Left kidney (tissue), 8 donors: ENCODE results near the gene CD177. TPM values are rescaled to one million over a fixed set of nuclear protein-coding genes. Genes with fewer than 3 reads are reported as not detected.
"Not testable (repeated sequence)": the region's sequence is repeated elsewhere in the genome, so short reads cannot be mapped to it uniquely, and the experiment has no call there.

Experiments used
- DNase-seq: peaks from one replicate; pipeline ENCODE4 v3.0.0-alpha.2; 2013
- long read RNA-seq, 8 donors: transcript quantifications; one replicate each; lab custom pipeline, GENCODE V29; 2026
- polyA plus RNA-seq: library from polyadenylated mRNA; unstranded; fragments of 120-200 nt; gene quantifications from one replicate; pipeline ENCODE4 v1.2.1, GENCODE V29; 2013; ENCODE audit not compliant: insufficient read length

The CD177 gene
- 0.20 TPM for polyA plus RNA-seq
- long read RNA-seq, donor 1 = 0 reads
- long read RNA-seq, donor 2 = 0 reads
- long read RNA-seq, donor 3 = 0 reads
- long read RNA-seq, donor 4 = 0 reads
- long read RNA-seq, donor 5 = 0 reads
- long read RNA-seq, donor 6 = 0 reads
- long read RNA-seq, donor 7 = 0 reads
- long read RNA-seq, donor 8 = 0 reads

DNA sequence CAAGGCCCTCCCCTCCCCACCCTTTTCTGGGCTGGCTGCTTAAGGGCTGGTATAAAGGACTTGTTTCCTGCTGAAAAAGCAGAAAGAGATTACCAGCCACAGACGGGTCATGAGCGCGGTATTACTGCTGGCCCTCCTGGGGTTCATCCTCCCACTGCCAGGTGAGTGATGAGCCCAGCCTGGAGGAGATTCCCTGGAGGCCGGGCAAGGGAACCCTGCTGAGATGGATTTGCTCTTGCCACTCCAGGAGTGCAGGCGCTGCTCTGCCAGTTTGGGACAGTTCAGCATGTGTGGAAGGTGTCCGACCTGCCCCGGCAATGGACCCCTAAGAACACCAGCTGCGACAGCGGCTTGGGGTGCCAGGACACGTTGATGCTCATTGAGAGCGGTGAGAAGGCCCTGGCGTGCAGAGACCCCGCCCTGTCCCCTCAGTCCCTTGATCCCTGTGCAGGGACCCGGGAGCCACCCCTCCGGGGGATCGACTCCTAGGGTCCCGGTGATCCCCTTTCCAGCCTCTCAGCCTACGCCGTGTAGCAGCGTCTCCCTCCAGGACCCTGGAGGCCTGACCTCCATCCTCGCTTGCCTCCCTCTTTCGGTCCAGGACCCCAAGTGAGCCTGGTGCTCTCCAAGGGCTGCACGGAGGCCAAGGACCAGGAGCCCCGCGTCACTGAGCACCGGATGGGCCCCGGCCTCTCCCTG is at the start of gene CD177:
Gene CD177, plus strand, starts transcription at position 81 of the 699 bp plus-strand sequence. Its CDS starts 29 bp downstream, at position 110.
- no peak for DNase-seq

DNA sequence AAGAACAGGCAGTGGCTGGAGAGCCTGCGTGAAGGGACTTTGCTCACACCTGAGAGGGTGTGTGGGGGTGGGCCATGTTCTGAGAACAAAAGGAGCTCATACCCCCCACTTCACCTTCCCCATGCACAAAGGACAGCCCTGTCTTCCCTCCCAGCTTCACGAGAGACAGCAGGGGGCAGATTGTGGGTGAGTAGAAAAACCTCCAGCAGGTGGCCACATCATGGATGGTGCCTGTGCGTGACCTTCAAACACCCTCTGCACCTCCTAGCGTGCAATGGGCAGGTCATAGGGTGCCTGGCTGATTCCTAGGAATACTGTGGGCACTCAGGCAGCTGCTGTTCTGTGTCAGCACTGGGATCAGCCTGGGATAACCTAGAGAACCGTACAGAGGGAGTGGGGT is 47.8 kb upstream of the CD177 start:
- no peak for DNase-seq

GRCh38 chr19:43306097-43306496 is 47.4 kb upstream of the CD177 start:
- no peak for DNase-seq

- no peak for DNase-seq
Measured at GRCh38 chr19:43308244-43308815, 45.2 kb upstream of the CD177 start.

GRCh38 chr19:43309466-43309865 is 44.0 kb upstream of the CD177 start:
- no peak for DNase-seq

GRCh38 chr19:43310221-43310620 is 43.3 kb upstream of the CD177 start:
- DNase-seq = no peak

DNA sequence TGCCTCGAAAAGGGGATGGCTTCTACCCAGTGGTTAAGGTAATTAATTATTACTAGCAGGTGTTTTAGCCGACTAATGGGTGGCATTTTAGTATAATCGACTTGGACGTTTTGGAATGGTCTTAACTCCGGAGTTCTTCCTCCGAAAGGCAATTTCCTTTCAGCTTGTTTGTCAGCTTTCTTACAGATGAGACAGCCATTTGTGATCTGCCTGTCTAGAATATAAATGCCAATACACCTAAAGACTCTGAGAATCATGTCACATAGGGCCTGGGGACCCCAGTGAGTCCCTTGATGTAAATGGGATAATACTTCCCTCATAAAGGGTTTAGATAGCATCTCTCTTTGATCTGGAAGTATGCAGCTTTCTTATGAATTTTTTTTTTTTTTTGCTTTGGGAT is 42.2 kb upstream of the CD177 start:
- DNase-seq = no peak

GRCh38 chr19:43311706-43312105 is 41.8 kb upstream of the CD177 start:
- DNase-seq = no peak

DNA sequence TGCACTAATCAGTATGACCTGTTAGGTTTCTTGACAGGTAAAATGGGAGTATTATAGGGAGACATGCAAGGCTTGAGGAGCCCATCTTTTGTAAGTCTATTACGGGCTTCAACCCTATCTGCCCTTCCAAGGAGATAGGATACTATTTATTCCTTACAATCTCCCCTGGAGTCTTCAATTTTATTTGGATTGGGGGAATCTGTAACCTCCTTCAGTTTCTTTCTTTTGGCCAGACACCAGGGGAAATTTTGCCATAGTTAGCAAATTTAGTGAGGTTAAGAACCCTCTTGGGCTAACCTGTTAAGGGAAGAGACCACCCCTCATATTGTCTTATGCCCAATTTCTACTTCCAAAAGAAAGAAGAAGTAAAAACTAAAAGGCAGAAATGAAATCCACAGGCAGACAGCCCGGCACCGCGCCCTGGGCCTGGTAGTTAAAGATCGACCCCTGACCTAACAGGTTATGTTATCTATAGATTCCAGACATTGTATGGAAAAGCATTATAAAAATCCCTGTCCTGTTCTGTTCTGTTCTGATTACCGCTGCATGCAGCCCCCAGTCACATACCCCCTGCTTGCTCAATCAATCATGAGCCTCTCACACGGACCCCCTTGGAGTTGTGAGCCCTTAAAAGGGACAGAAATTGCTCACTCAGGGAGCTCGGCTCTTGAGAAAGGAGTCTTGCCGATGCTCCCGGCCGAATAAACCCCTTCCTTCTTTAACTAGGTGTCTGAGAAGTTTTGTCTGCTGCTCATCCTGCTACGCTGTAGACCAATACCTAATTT is 39.6 kb upstream of the CD177 start:
- no peak for DNase-seq

- DNase-seq = no peak
Measured at GRCh38 chr19:43315851-43316250, 37.6 kb upstream of the CD177 start.

DNA sequence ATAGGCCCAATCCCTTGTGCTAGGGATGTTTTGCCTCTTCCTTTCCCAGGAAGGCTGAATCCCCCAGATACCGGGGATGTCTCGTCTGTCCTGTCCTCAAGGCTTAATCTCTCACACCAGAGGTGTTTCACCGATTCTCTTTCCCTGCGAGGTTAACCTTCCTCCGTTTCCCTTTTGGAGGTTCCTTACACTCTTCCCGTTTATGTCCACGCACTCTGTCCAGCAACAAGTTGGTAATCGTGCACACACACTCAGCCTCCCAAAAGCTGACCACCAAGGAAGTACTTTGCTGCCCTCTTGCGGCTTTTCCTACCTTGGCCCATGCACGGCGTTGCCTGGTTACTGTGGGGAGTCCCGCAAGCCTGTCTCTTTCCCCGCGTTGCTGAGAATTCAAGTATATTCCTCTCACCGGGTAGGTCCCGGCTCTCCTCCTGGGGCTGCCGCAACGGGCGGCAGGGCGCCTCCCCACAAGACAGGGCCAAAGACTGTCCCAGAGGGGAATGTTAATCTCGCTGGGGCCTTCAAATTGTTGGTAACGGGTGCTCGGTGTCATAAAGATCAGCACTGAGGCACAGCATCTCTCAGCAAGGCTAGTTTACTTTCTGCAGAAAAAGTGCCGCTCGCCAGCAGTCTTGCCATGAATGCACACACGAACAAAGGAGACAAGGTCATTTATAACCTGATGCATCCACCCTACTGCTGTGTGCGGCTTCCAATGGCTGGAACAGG is 36.7 kb upstream of the CD177 start:
- DNase-seq = peak; percentile 8

GRCh38 chr19:43318203-43318602 is 35.3 kb upstream of the CD177 start:
- no peak for DNase-seq

GRCh38 chr19:43318796-43319314 is 34.6 kb upstream of the CD177 start:
- DNase-seq = no peak

DNA sequence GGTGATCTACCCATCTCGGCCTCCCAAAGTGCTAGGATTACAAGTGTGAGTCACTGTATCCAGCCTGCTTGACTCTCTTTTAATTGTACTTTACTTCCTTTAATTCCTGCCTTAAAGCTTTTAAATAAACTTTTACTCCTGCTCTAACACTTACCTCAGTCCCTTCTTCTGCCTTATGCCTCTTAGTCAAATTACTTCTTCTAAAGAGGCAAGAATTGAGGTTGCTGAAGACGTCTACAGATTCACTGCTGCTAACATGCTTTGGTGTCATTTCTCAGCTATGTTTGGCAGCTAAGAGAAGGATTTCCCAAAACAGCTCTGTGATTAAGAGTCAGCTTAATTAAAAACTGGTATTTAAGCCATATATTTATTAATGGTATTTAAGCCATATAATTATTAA is 32.9 kb upstream of the CD177 start:
- no peak for DNase-seq

GRCh38 chr19:43326761-43327160 is 26.7 kb upstream of the CD177 start:
- not testable (repeated sequence) for DNase-seq

GRCh38 chr19:43328561-43328960 is 24.9 kb upstream of the CD177 start:
- not testable (repeated sequence) for DNase-seq

GRCh38 chr19:43329049-43329448 is 24.4 kb upstream of the CD177 start:
- DNase-seq = not testable (repeated sequence)

DNA sequence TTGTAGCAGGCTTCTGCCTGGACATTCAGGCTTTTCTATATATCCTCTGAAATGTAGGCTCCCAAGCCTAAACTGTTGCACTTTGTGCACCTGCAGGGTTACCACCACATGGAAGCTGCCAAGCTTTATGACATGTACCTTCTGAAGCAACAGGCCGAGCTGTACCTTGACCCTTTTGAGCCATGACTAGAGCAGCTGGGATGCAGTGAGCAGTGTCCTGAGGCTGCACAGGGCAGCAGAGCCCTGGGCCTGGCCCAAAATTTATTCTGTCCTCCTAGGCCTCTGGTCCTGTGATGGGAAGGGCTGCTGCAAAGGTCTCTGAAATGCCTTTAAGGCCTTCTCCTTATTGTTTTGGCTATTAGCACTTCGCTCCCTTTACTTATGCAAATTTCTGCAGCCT is 23.5 kb upstream of the CD177 start:
- no peak for DNase-seq

- DNase-seq = no peak
Measured at GRCh38 chr19:43330726-43331434, 22.6 kb upstream of the CD177 start.

DNA sequence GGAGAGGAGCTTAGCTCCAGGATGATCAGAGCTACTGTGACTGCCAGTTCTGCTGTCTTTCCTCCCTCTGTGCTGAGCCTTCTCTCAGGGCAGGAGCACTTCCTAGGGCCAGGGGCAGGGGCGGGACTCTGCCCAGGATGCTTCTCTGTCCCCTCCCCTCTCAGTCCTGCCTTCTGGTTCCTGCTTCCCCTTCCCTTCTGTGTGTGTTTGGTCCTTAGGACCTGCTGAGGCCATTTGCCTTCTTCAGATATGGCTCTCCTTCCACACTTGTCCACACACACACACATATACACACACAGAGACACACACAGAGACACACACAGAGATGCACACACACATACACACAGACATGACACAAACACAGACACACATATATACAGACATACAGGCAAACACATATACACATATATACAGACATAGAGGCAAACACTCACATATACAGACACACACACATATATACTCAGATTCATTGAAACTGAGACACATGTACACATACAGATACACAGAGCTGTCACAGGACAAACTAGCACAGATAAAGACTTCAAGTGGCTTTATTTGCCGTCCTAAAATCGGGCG is 22.0 kb upstream of the CD177 start:
- DNase-seq = no peak
